Glomerular visceral epithelial cell (primary cell): ENCODE results near the gene GLIS1.
A peak's percentile ranks its signal among the peaks of the same experiment; 100 is the strongest.
"Not testable (repeated sequence)": the region's sequence is repeated elsewhere in the genome, so short reads cannot be mapped to it uniquely, and the experiment has no call there.

ENCODE experiments used
- DNase-seq: peaks from one replicate; pipeline ENCODE4 v3.0.0-alpha.2; 2016; ENCODE audit errors: extremely low spot score

GLIS1 gene

GRCh38 chr1:53739109-53739681 lies at the start of gene GLIS1:
Gene GLIS1 (minus strand): TSS chr1:53739164. CDS start chr1:53738064, 1,100 bp downstream.
- DNase-seq, result peak; percentile 92

- no peak for DNase-seq
Measured at GRCh38 chr1:53787655-53788054, 48.7 kb upstream of the GLIS1 start.

- DNase-seq, result no peak
Measured at GRCh38 chr1:53783056-53783455, 44.1 kb upstream of the GLIS1 start.

- DNase-seq, result no peak
Measured at GRCh38 chr1:53781654-53782053, 42.7 kb upstream of the GLIS1 start.

- DNase-seq, result no peak
Measured at GRCh38 chr1:53777272-53777671, 38.3 kb upstream of the GLIS1 start.

- DNase-seq, result no peak
Measured at GRCh38 chr1:53771648-53772047, 32.7 kb upstream of the GLIS1 start.

- DNase-seq, result no peak
Measured at GRCh38 chr1:53769780-53770179, 30.8 kb upstream of the GLIS1 start.

- no peak for DNase-seq
Measured at GRCh38 chr1:53769184-53769583, 30.2 kb upstream of the GLIS1 start.

- no peak for DNase-seq
Measured at GRCh38 chr1:53766831-53767405, 28.0 kb upstream of the GLIS1 start.

GRCh38 chr1:53766194-53766742 lies 27.3 kb upstream of the GLIS1 start:
- DNase-seq, result no peak

GRCh38 chr1:53765657-53766056 lies 26.7 kb upstream of the GLIS1 start:
- DNase-seq, result no peak

GRCh38 chr1:53763911-53764310 lies 24.9 kb upstream of the GLIS1 start:
- DNase-seq, result no peak

- no peak for DNase-seq
Measured at GRCh38 chr1:53763461-53763860, 24.5 kb upstream of the GLIS1 start.

- DNase-seq, result not testable (repeated sequence)
Measured at GRCh38 chr1:53760497-53760896, 21.5 kb upstream of the GLIS1 start.

- no peak for DNase-seq
Measured at GRCh38 chr1:53755874-53756273, 16.9 kb upstream of the GLIS1 start.

- peak; percentile 62 for DNase-seq
Measured at GRCh38 chr1:53754484-53755312, 15.7 kb upstream of the GLIS1 start.

- no peak for DNase-seq
Measured at GRCh38 chr1:53752281-53752680, 13.3 kb upstream of the GLIS1 start.

- no peak for DNase-seq
Measured at GRCh38 chr1:53747841-53748240, 8.9 kb upstream of the GLIS1 start.

- peak; percentile 85 for DNase-seq
Measured at GRCh38 chr1:53740621-53741105, 1.7 kb upstream of the GLIS1 start.

- peak; percentile 21 for DNase-seq
Measured at GRCh38 chr1:53738205-53739108, 507 bp downstream of the GLIS1 start.

GRCh38 chr1:53737648-53738204 lies 1.2 kb downstream of the GLIS1 start:
- peak; percentile 33 for DNase-seq
